Spleen (tissue), 11 donors: ENCODE measurements around the gene IRAG1. TPM values are rescaled to one million over a fixed set of nuclear protein-coding genes. Genes with fewer than 3 reads are reported as not detected.

Experiments
- DNase-seq: peaks from one replicate; pipeline ENCODE4 v3.0.0-alpha.2; 2020
- H3K27ac ChIP-seq, 8 donors: fragments of 200-600 bp; sonication (generic) in 7 of 8; 1 replicate in 4 of 8; 2 replicates in 4 of 8; pipeline versions ENCODE4 v1.5.0 to v1.8.0; 2016 to 2021; ENCODE audit warnings: inconsistent platforms in 4 of 8, mild to moderate bottlenecking in 4 of 8, moderate library complexity in 1 of 8
- H3K27me3 ChIP-seq, 7 donors: fragments of 200-600 bp; sonication (generic) in 6 of 7; replicated peaks in 1 of 7; 1 replicate in 4 of 7; 2 replicates in 3 of 7; pipeline versions ENCODE4 v1.5.0 to v1.8.0; 2016 to 2021; ENCODE audit warnings: inconsistent platforms in 3 of 7, mild to moderate bottlenecking in 1 of 7
- H3K36me3 ChIP-seq, 6 donors: fragments of 200-600 bp; sonication (generic) in 5 of 6; 1 replicate in 4 of 6; 2 replicates in 2 of 6; pipeline versions ENCODE4 v1.5.0 to v1.8.0; 2016 to 2021; ENCODE audit warnings: inconsistent platforms in 2 of 6
- H3K4me1 ChIP-seq, 6 donors: fragments of 200-600 bp; sonication (generic) in 5 of 6; 1 replicate in 3 of 6; 2 replicates in 3 of 6; pipeline versions ENCODE4 v1.5.0 to v1.8.0; 2016 to 2021; ENCODE audit warnings: inconsistent platforms in 3 of 6
- H3K4me3 ChIP-seq, 8 donors: fragments of 200-600 bp; sonication (generic) in 7 of 8; 1 replicate in 4 of 8; 2 replicates in 4 of 8; pipeline versions ENCODE4 v1.5.0 to v1.8.0; 2016 to 2021; ENCODE audit warnings: inconsistent platforms in 4 of 8, mild to moderate bottlenecking in 4 of 8, moderate library complexity in 2 of 8
- H3K9me3 ChIP-seq, 8 donors: fragments of 200-600 bp; sonication (generic) in 7 of 8; 1 replicate in 4 of 8; 2 replicates in 4 of 8; pipeline versions ENCODE4 v1.5.0 to v1.8.0; 2016 to 2021; ENCODE audit warnings: inconsistent platforms in 4 of 8
- POLR2A ChIP-seq, 3 donors: fragments of 450-650 bp; IDR thresholded peaks; one replicate each; pipeline ENCODE4 v1.5.1; 2017; ENCODE audit warnings: antibody characterized with exemption in 3 of 3, mild to moderate bottlenecking in 1 of 3
- POLR2AphosphoS5 ChIP-seq, 3 donors: sonication (generic); formaldehyde crosslinking; IDR thresholded peaks; one replicate each; pipeline ENCODE4 v1.5.1; 2017; ENCODE audit warnings: antibody characterized with exemption in 3 of 3
- WGBS, 5 donors: extraction: QIAGEN DNeasy Blood & Tissue Kit in 3 of 5; methylation state at CpG; one replicate each; pipeline versions ENCODE4 v1.1.5 to v1.1.7; 2013 to 2018; 5-methylcytosine and 5-hydroxymethylcytosine counted together
- intact Hi-C: fragments of 100-400 bp; cut with DNase I; formaldehyde crosslinking; loops from one replicate; pipeline ENCODE4 v1.15.0; 2023; ENCODE audit warnings: low total_unique reads
- polyA plus RNA-seq, 3 donors: library from polyadenylated mRNA; stranded (reverse); fragments of 200-250 nt; gene quantifications; one replicate each; pipeline ENCODE4 v1.2.1, GENCODE V29; 2013
- small RNA-seq, 4 donors: library from RNA; depleted of rRNA; stranded (forward); fragments of <200 nt; gene quantifications; one replicate each; pipeline ENCODE3, GENCODE V24; 2016
- total RNA-seq, 7 donors: library from RNA; depleted of rRNA in 3 of 7; stranded (reverse); fragments of >200 nt in 3 of 7; fragmentation: NEBNext Ultra II Directional in 4 of 7; extraction: Animal tissue kit (Norgen Biotek cat#: 25700) in 4 of 7; gene quantifications; one replicate each; pipeline versions ENCODE4 v1.1.0 to v1.2.1, GENCODE V29; 2016 to 2021
- TF ChIP-seq, protein P1 (sequence below), 11 experiments: fragments of 200-600 bp in 7 of 11; fragments of 450-650 bp in 4 of 11; sonication (generic) in 4 of 11; IDR thresholded peaks in 8 of 11; conservative IDR thresholded peaks in 3 of 11; 1 replicate in 7 of 11; 2 replicates in 4 of 11; pipeline versions ENCODE4 v1.4.0 to v1.8.0; 2016 to 2021; ENCODE audit warnings: antibody characterized with exemption in 11 of 11, inconsistent platforms in 4 of 11, mild to moderate bottlenecking in 1 of 11
- donor health status: healthy with polysubstance abuse.
- donor health status: DM: no; HTN: no; CAD: no; lungs with moderate emphysema.
- donor health status: DM: no; HTN: no; CAD: no.
- donor health status: Bipolar disorder and iron deficiency.
- donor health status: healthy.
- donor health status: DM: no; HTN: no; CAD: no.
- donor health status: DM: yes; HTN: yes; CAD: no.

Gene IRAG1
- total and polyA plus RNA-seq, 10 donors = 2.8 to 15.6 (median 10.0) TPM

DNA sequence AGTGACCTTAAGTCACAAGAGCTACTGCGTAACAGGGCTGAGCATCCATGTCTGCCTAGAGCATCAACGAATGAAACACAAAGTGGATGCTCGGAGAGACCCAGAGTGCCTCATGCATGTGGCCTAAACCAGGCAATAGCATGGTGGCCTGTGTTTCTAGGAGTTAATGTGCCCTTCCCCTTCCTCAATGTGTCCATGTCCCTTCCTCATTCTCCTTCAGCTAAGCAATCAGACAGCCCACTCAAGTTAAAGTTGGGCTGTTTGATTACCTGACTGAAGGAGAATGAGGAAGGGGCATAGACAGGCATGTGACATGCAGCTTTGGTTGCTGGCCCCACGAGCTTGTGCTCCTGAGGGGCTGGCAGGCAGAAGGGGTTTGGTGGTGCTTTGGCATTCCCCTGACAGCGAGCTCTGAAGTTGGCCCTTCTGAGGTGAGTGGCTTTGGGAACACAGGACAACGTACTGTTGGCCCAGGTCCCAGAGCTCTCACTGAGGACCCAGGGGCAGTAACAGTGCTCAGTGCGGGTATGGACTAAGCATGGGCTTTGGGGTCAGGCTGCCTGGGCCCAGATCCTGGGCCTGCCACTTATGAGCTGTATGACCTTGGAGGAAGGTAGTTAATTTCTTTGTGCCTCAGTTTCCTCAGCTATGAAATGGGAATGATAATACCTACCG is 46.7 kb downstream of the IRAG1 start:
- intact Hi-C loops = loop anchor here (10.0 kb wide), 1 partner anchor 82 kb away; the partner anchor contains the start of gene LYVE1
- H3K4me3 ChIP-seq = no peak overlapping the region
- DNase-seq = no peak
- peaks cover 9 to 83% (median 33%) of the 10 kb centered on the region in 6 donors for H3K4me1 ChIP-seq
- no peaks in the 10 kb centered on the region for H3K27me3 ChIP-seq
- H3K9me3 ChIP-seq = no peaks in the 10 kb centered on the region
- no peaks in the 10 kb centered on the region for H3K36me3 ChIP-seq
- peak overlapping the region in 1 of 8 donors; percentile 51 for H3K27ac ChIP-seq
- 86 to 91% (median 91%) methylated on average over 8 of the region's 8 CpGs for WGBS, 5 donors
- TF ChIP-seq POLR2AphosphoS5 (IDR thresholded peaks at IDR 0.05) = no peak
- no peak for TF ChIP-seq POLR2A (IDR thresholded peaks at IDR 0.05)
- TF ChIP-seq, protein P1, sequence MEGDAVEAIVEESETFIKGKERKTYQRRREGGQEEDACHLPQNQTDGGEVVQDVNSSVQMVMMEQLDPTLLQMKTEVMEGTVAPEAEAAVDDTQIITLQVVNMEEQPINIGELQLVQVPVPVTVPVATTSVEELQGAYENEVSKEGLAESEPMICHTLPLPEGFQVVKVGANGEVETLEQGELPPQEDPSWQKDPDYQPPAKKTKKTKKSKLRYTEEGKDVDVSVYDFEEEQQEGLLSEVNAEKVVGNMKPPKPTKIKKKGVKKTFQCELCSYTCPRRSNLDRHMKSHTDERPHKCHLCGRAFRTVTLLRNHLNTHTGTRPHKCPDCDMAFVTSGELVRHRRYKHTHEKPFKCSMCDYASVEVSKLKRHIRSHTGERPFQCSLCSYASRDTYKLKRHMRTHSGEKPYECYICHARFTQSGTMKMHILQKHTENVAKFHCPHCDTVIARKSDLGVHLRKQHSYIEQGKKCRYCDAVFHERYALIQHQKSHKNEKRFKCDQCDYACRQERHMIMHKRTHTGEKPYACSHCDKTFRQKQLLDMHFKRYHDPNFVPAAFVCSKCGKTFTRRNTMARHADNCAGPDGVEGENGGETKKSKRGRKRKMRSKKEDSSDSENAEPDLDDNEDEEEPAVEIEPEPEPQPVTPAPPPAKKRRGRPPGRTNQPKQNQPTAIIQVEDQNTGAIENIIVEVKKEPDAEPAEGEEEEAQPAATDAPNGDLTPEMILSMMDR (IDR thresholded peaks at IDR 0.05 in 8 of 11, conservative IDR thresholded peaks at IDR 0.05 in 3 of 11) = no peak

DNA sequence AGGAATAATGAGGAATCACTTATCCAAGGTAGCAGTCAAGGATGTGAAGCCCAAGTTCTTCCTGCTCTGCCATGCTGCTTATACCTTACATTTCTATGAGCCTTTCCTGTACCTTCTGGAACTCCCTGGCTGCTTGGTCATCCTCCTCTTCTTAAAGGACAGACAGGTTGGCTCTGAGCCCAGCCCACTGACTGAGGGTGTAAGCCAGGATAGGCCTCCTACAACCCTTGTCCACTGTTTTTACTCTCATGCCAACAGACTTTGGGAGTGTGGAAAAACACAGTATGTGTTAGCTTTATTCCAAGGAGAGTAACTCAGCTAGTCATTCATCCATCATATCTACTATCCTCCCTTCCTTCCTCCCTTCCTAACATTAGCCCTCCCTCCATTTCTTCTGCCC is 47.5 kb downstream of the IRAG1 start:
- H3K4me1 ChIP-seq = peaks cover 9 to 89% (median 40%) of the 10 kb centered on the region in 6 donors
- DNase-seq = no peak
- H3K9me3 ChIP-seq = no peaks in the 10 kb centered on the region
- H3K36me3 ChIP-seq = no peaks in the 10 kb centered on the region
- no peaks in the 10 kb centered on the region for H3K27me3 ChIP-seq
- intact Hi-C loops = loop anchor here (10.0 kb wide), 1 partner anchor 81 kb away; the partner anchor contains the start of gene LYVE1
- no peak for TF ChIP-seq POLR2A (IDR thresholded peaks at IDR 0.05)
- no peak for TF ChIP-seq POLR2AphosphoS5 (IDR thresholded peaks at IDR 0.05)
- TF ChIP-seq, protein P1 (IDR thresholded peaks at IDR 0.05 in 8 of 11, conservative IDR thresholded peaks at IDR 0.05 in 3 of 11) = no peak
- peak overlapping the region in 1 of 8 donors; percentile 51 for H3K27ac ChIP-seq
- H3K4me3 ChIP-seq = no peak overlapping the region

DNA sequence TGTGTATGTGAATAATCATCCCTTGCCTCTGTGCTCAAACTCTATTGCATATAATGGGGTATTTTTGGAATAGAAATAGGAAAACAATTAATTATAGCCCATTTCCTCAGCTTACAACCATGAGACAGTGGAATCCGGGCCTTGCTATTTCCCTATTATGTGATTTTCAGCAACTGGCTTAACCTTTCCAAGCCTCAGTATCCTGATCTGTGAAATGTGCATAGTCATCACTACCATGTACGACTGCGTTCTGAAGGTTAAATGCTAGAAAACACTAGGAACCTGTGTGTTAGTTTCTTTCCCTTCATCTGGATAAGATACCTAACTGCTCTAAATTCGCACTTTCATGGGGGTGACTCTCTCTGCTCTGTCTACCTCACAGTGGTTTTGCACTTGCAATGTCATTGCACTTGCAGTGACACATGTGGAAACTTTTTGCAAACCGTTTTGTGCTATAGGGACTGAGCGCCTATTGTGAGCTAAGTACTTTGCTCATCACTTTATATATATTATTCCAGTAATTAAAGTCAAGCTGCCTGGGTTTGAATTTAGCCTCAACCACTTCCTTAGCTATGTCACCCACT is 48.3 kb downstream of the IRAG1 start:
- DNase-seq = no peak
- Histone ChIP-seq H3K36me3 (no peaks in the 10 kb centered on the region), H3K27me3 (no peaks in the 10 kb centered on the region), H3K4me3 (no peak overlapping the region), H3K4me1 (peaks cover 15 to 89% (median 45%) of the 10 kb centered on the region in 6 donors), H3K9me3 (no peaks in the 10 kb centered on the region), H3K27ac (peak overlapping the region in 5 of 8 donors; percentile 25 to 57 (median 40))
- TF ChIP-seq POLR2AphosphoS5 (IDR thresholded peaks at IDR 0.05) (no peak), POLR2A (IDR thresholded peaks at IDR 0.05) (no peak)
- TF ChIP-seq, protein P1 (IDR thresholded peaks at IDR 0.05 in 8 of 11, conservative IDR thresholded peaks at IDR 0.05 in 3 of 11) = no peak
- 63 to 79% (median 72%) methylated on average over 6 of the region's 6 CpGs for WGBS, 5 donors
- intact Hi-C loops = loop anchor here (10.0 kb wide), 1 partner anchor 81 kb away; the partner anchor contains the start of gene LYVE1

Small RNAs within 50 kb of the gene (small RNA-seq; reads per million reads assigned to genes)
- gene RF00019 = 0 reads per million in 4 donors

Other genes starting within 250 kb of the IRAG1 start
- 10 to 100 TPM; 19.1 to 54.7 (median 26.5) TPM for gene AMPD3, start 238.5 kb downstream of the IRAG1 start, total RNA-seq
- gene AMPD3, start 238.5 kb downstream of the IRAG1 start, polyA plus RNA-seq = 10 to 100 TPM in 2 of 3 donors, 1 to 10 TPM in 1; 9.3 to 16.1 (median 12.9) TPM
- 10 to 100 TPM; 45.8 to 86.2 (median 51.3) TPM for gene RNF141, start 152.6 kb downstream of the IRAG1 start, total RNA-seq
- gene RNF141, start 152.6 kb downstream of the IRAG1 start, polyA plus RNA-seq = 10 to 100 TPM; 13.3 to 22.2 (median 16.6) TPM
- 100 to 1,000 TPM in 5 of 7 donors, 10 to 100 TPM in 2; 83.4 to 338 (median 250) TPM for gene LYVE1, start 125.1 kb downstream of the IRAG1 start, total RNA-seq
- 10 to 100 TPM; 20.2 to 35.9 (median 33.9) TPM for gene LYVE1, start 125.1 kb downstream of the IRAG1 start, polyA plus RNA-seq
- gene CTR9, start 57.5 kb upstream of the IRAG1 start, total RNA-seq = 10 to 100 TPM; 31.1 to 44.4 (median 36.0) TPM
- 10 to 100 TPM; 13.8 to 17.6 (median 14.0) TPM for gene CTR9, start 57.5 kb upstream of the IRAG1 start, polyA plus RNA-seq
- 100 to 1,000 TPM; 444 to 712 (median 622) TPM for gene EIF4G2, start 115.2 kb upstream of the IRAG1 start, total RNA-seq
- gene EIF4G2, start 115.2 kb upstream of the IRAG1 start, polyA plus RNA-seq = 100 to 1,000 TPM; 178 to 264 (median 218) TPM
- gene ZBED5, start 164.3 kb upstream of the IRAG1 start, total RNA-seq = 10 to 100 TPM; 54.8 to 83.8 (median 66.9) TPM
- 10 to 100 TPM; 43.5 to 70.1 (median 46.7) TPM for gene ZBED5, start 164.3 kb upstream of the IRAG1 start, polyA plus RNA-seq